Esophagus squamous epithelium (tissue), 5 donors: ENCODE measurements around the gene SLC31A1. TPM values are rescaled to one million over a fixed set of nuclear protein-coding genes. Genes with fewer than 3 reads are reported as not detected.

Experiments
- DNase-seq: peaks from one replicate; lab custom pipeline; 2025; lab: John Stamatoyannopoulos, UW
- H3K27ac ChIP-seq, 4 donors: fragments of 200-600 bp; sonication (generic); one replicate each; pipeline ENCODE4 v1.5.1; 2016 to 2019; ENCODE audit warnings: mild to moderate bottlenecking in 1 of 4
- H3K27me3 ChIP-seq, 4 donors: fragments of 200-600 bp; sonication (generic); 1 replicate in 3 of 4; 2 replicates in 1 of 4; pipeline versions ENCODE4 v1.5.1 to v1.6.0; 2017 to 2021; ENCODE audit warnings: antibody characterized with exemption in 1 of 4
- H3K36me3 ChIP-seq, 3 donors: fragments of 200-600 bp; sonication (generic); one replicate each; pipeline ENCODE4 v1.5.1; 2016 to 2019
- H3K4me1 ChIP-seq, 3 donors: fragments of 200-600 bp; sonication (generic); one replicate each; pipeline ENCODE4 v1.5.1; 2017 to 2019
- H3K4me3 ChIP-seq, 4 donors: fragments of 200-600 bp; sonication (generic); 1 replicate in 3 of 4; 2 replicates in 1 of 4; pipeline ENCODE4 v1.5.1; 2016 to 2019; ENCODE audit warnings: mild to moderate bottlenecking in 2 of 4, moderate library complexity in 1 of 4
- H3K9me3 ChIP-seq, 3 donors: fragments of 200-600 bp; sonication (generic); one replicate each; pipeline ENCODE4 v1.5.1; 2016 to 2019
- CTCF ChIP-seq, 6 experiments: fragments of 450-650 bp in 4 of 6; fragments of 200-600 bp in 2 of 6; sonication (generic) in 2 of 6; IDR thresholded peaks; one replicate each; pipeline ENCODE4 v1.5.1; 2016 to 2019; ENCODE audit warnings: antibody characterized with exemption in 6 of 6, mild to moderate bottlenecking in 4 of 6, moderate library complexity in 4 of 6
- POLR2A ChIP-seq, 4 donors: fragments of 450-650 bp; IDR thresholded peaks; one replicate each; pipeline ENCODE4 v1.6.1; 2017; ENCODE audit warnings: antibody characterized with exemption in 4 of 4, mild to moderate bottlenecking in 4 of 4, moderate library complexity in 3 of 4
- WGBS, 2 donors: methylation state at CpG; one replicate each; pipeline ENCODE4 v1.1.5; 2018; 5-methylcytosine and 5-hydroxymethylcytosine counted together
- intact Hi-C: fragments of 100-400 bp; cut with DNase I; formaldehyde crosslinking; loops from one replicate; pipeline ENCODE4 v1.15.0; 2022
- total RNA-seq, 4 donors: library from RNA; depleted of rRNA; stranded (reverse); fragments of >200 nt; gene quantifications; one replicate each; pipeline ENCODE4 v1.1.0, GENCODE V29; 2016
- donor health status: DM: yes; HTN: yes; CAD: no.

The SLC31A1 gene
- total RNA-seq, 4 donors from 2014 or later = 11.0 to 23.4 (median 17.8) TPM

- no peaks in the 10 kb centered on the region for H3K36me3 ChIP-seq
- no peaks in the 10 kb centered on the region for H3K4me1 ChIP-seq
- peaks cover 0 to 9% (median 0%) of the 10 kb centered on the region in 4 donors for H3K27me3 ChIP-seq
- WGBS, 2 donors = 52 to 73% methylated on average over 3 of the region's 3 CpGs
- TF ChIP-seq POLR2A (IDR thresholded peaks at IDR 0.05) (no peak), CTCF (IDR thresholded peaks at IDR 0.05) (no peak)
- intact Hi-C loops = loop anchor here (10.0 kb wide), 1 partner anchor 354 kb away; no protein-coding TSS in a partner anchor
- DNase-seq = no peak
- no peak overlapping the region for H3K27ac ChIP-seq
- H3K4me3 ChIP-seq = no peak overlapping the region
- H3K9me3 ChIP-seq = no peaks in the 10 kb centered on the region
These were observed 89.2 kb downstream of the SLC31A1 start for GRCh38 chr9:113310538-113310937.

- Histone ChIP-seq H3K4me1 (no peaks in the 10 kb centered on the region), H3K4me3 (no peak overlapping the region), H3K27ac (no peak overlapping the region), H3K27me3 (peaks cover 0 to 9% (median 0%) of the 10 kb centered on the region in 4 donors), H3K36me3 (peaks cover 0 to 6% (median 0%) of the 10 kb centered on the region in 3 donors), H3K9me3 (no peaks in the 10 kb centered on the region)
- WGBS, 2 donors = 71 to 80% methylated on average over 3 of the region's 3 CpGs
- no peak for TF ChIP-seq POLR2A (IDR thresholded peaks at IDR 0.05)
- DNase-seq = no peak
- intact Hi-C loops = loop anchor here (10.0 kb wide), 1 partner anchor 353 kb away; no protein-coding TSS in a partner anchor
These were observed 90.6 kb downstream of the SLC31A1 start for GRCh38 chr9:113311961-113312360.

- H3K4me3 ChIP-seq = no peak overlapping the region
- intact Hi-C loops = loop anchor here (10.0 kb wide), 1 partner anchor 352 kb away; no protein-coding TSS in a partner anchor
- peaks cover 0 to 19% (median 0%) of the 10 kb centered on the region in 3 donors for H3K36me3 ChIP-seq
- no peak for DNase-seq
- TF ChIP-seq CTCF (IDR thresholded peaks at IDR 0.05) = no peak
- TF ChIP-seq POLR2A (IDR thresholded peaks at IDR 0.05) = no peak
- 62 to 70% methylated on average over 5 of the region's 5 CpGs for WGBS, 2 donors
- no peak overlapping the region for H3K27ac ChIP-seq
- H3K9me3 ChIP-seq = no peaks in the 10 kb centered on the region
- H3K4me1 ChIP-seq = no peaks in the 10 kb centered on the region
- H3K27me3 ChIP-seq = no peaks in the 10 kb centered on the region
These were observed 91.9 kb downstream of the SLC31A1 start for GRCh38 chr9:113313261-113313660.

Other genes with a start within 250 kb of the SLC31A1 start
- 1 to 10 TPM in 3 of 4 donors, under 1 TPM in 1; 0.57 to 1.9 (median 1.5) TPM for gene ZNF883, start 209.4 kb upstream of the SLC31A1 start, total RNA-seq
- gene ZFP37, start 164.8 kb upstream of the SLC31A1 start, total RNA-seq = 1 to 10 TPM in 3 of 4 donors, under 1 TPM in 1; 0.88 to 3.8 (median 1.4) TPM
- 10 to 100 TPM in 3 of 4 donors, 1 to 10 TPM in 1; 7.1 to 15.2 (median 12.8) TPM for gene SLC31A2, start 70.5 kb upstream of the SLC31A1 start, total RNA-seq
- 10 to 100 TPM; 17.7 to 23.3 (median 20.5) TPM for gene FKBP15, start 267 bp upstream of the SLC31A1 start, total RNA-seq
- gene CDC26, start 54.0 kb downstream of the SLC31A1 start, total RNA-seq = 10 to 100 TPM; 20.5 to 42.4 (median 26.5) TPM
- gene PRPF4, start 54.1 kb downstream of the SLC31A1 start, total RNA-seq = 10 to 100 TPM; 11.4 to 19.0 (median 17.4) TPM
- gene RNF183, start 81.8 kb downstream of the SLC31A1 start, total RNA-seq = 1 to 10 TPM in 3 of 4 donors, not detected in 1; 2.1 to 6.0 (median 3.4) TPM
- 1 to 10 TPM; 1.1 to 1.9 (median 1.5) TPM for gene WDR31, start 118.7 kb downstream of the SLC31A1 start, total RNA-seq
- gene BSPRY, start 128.0 kb downstream of the SLC31A1 start, total RNA-seq = 10 to 100 TPM; 18.1 to 50.1 (median 37.6) TPM
- gene HDHD3, start 155.4 kb downstream of the SLC31A1 start, total RNA-seq = 10 to 100 TPM; 35.9 to 84.2 (median 46.4) TPM
- 10 to 100 TPM; 19.1 to 52.0 (median 33.5) TPM for gene ALAD, start 179.7 kb downstream of the SLC31A1 start, total RNA-seq
- 10 to 100 TPM; 16.6 to 61.4 (median 51.9) TPM for gene POLE3, start 189.1 kb downstream of the SLC31A1 start, total RNA-seq
- under 1 TPM; 0.32 to 0.79 (median 0.38) TPM for gene C9orf43, start 189.2 kb downstream of the SLC31A1 start, total RNA-seq
- 10 to 100 TPM in 3 of 4 donors, 1 to 10 TPM in 1; 9.7 to 16.3 (median 12.7) TPM for gene RGS3, start 242.2 kb downstream of the SLC31A1 start, total RNA-seq